Central memory CD8-positive, alpha-beta T cell (primary cell): ENCODE data around the gene CLASP2.
"Not testable (repeated sequence)": the region's sequence is repeated elsewhere in the genome, so short reads cannot be mapped to it uniquely, and the experiment has no call there.

Source experiments
- ATAC-seq: fragments of 150-1000 bp; cut with Tn5 transposase; replicated peaks from 2 replicates; pipeline ENCODE4 v1.10.0; 2022; ENCODE audit warnings: mild to moderate bottlenecking, moderate FRiP score, moderate number of reproducible peaks; ENCODE audit not compliant: poor library complexity, severe bottlenecking; ENCODE audit errors: extremely low read depth
- DNase-seq, 2 donors: peaks; one replicate each; pipeline ENCODE4 v3.0.0; 2021; ENCODE audit warnings: low spot score in 2 of 2
- H3K27ac Mint-ChIP-seq: one replicate; pipeline ENCODE4 v1.8.0; 2022; ENCODE audit warnings: low read depth, mild to moderate bottlenecking, moderate library complexity, mixed read lengths
- H3K27me3 Mint-ChIP-seq: one replicate; pipeline ENCODE4 v1.8.0; 2022; ENCODE audit warnings: mixed read lengths
- H3K36me3 Mint-ChIP-seq: one replicate; pipeline ENCODE4 v1.8.0; 2022; ENCODE audit warnings: mild to moderate bottlenecking, moderate library complexity, mixed read lengths; ENCODE audit not compliant: insufficient read depth
- H3K4me1 Mint-ChIP-seq: one replicate; pipeline ENCODE4 v1.8.0; 2022; ENCODE audit warnings: mixed read lengths
- H3K4me3 Mint-ChIP-seq: one replicate; pipeline ENCODE4 v1.8.0; 2022; ENCODE audit warnings: mild to moderate bottlenecking, moderate library complexity, mixed read lengths
- H3K9me3 Mint-ChIP-seq: one replicate; pipeline ENCODE4 v1.8.0; 2022; ENCODE audit warnings: mixed read lengths

Gene CLASP2

DNA sequence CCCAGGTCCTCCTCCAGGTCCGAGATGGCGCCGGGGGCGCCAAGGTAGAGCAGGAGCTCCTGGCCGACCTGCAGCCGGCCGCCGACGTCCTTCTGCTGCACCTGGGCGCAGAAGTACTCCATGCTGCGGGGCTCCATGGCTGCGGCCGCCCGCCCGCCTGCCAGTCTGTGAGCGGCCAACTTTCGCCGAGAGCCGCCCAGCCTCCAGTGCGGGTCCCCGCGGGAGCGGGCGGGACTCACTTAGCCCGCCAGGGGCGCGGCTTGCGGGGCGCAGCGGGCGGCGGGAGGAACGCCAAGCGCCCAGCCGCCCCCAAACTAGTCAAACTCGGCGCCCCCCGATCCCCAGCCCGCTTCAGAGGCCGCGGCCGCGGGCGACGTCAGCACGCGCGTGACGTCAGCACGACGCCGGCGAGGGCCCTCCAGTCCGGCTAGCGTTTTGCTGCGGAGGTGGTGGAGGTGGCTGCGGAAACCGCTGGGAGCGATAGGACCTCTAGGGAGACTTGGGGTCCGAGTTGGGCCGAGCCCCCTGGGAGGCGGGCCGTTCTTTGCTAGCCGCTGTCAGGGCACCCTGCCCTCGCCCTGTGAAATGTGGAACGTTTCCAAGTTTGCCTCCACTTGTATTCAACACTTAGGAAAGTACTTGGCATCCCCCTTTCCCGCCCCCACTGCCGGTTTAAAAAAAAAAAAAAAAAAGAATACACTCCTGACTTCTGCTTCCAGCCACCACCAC is at the start of gene CLASP2:
CLASP2 (minus strand) TSS at position 389 of the 729 bp plus-strand sequence; CDS start at position 137, 252 bp downstream.
- no peak within 1 kb of the TSS for H3K27ac Mint-ChIP-seq
- H3K4me1 Mint-ChIP-seq: no peaks in the 10 kb centered on the region
- peak within 1 kb of the TSS; percentile 87 for H3K4me3 Mint-ChIP-seq
- H3K36me3 Mint-ChIP-seq: peaks cover 13% of the 10 kb centered on the region
- ATAC-seq: peak; percentile 85
- no peaks in the 10 kb centered on the region for H3K9me3 Mint-ChIP-seq
- H3K27me3 Mint-ChIP-seq: no peaks in the 10 kb centered on the region
- peak; percentile 77 to 81 for DNase-seq

DNA sequence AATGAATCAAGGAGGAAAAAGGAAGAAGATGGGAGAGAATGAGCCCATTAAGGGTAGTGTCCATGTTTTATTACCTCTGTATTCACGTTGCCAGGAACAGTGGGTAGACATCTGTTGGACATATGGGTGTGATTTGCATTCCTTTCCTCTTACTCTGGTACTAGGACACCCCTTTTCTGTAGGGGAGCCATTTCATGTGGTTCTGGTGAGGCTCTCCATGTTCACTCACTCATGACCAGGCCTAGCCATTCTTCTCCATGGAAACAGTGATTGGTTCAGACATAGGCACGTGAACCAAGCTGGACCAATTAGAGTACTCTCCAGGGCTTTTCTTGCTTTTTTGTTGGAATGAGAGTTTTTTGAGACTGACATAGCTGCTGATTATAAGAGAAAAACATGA is 40.8 kb upstream of the CLASP2 start:
- Mint-ChIP-seq H3K4me1 (no peaks in the 10 kb centered on the region), H3K9me3 (peaks cover 11% of the 10 kb centered on the region), H3K27ac (no peak overlapping the region), H3K27me3 (peaks cover 41% of the 10 kb centered on the region), H3K4me3 (no peak overlapping the region), H3K36me3 (no peaks in the 10 kb centered on the region)
- DNase-seq: no peak
- ATAC-seq: no peak

DNA sequence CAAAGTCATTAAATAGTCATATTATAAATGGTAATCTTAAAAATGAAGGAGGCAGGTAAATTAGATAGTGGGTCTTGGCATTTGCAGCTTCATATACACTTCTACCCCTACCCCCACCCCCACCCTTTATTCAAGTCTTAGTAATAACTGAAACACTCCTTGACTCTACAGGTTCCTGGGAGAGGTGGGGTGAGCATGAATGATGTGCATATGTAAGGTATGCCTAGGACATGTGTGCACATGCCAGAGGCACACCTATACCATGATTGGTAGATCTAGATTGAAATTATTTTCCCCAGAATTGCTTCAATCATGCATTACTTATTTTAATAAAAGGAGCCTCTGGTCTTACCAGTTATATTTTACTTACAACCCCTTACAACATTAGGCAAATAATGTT is 40.2 kb upstream of the CLASP2 start:
- DNase-seq (no peak), ATAC-seq (no peak)
- Mint-ChIP-seq H3K9me3 (peaks cover 11% of the 10 kb centered on the region), H3K36me3 (no peaks in the 10 kb centered on the region), H3K27me3 (peaks cover 35% of the 10 kb centered on the region), H3K27ac (no peak overlapping the region), H3K4me1 (no peaks in the 10 kb centered on the region), H3K4me3 (no peak overlapping the region)

DNA sequence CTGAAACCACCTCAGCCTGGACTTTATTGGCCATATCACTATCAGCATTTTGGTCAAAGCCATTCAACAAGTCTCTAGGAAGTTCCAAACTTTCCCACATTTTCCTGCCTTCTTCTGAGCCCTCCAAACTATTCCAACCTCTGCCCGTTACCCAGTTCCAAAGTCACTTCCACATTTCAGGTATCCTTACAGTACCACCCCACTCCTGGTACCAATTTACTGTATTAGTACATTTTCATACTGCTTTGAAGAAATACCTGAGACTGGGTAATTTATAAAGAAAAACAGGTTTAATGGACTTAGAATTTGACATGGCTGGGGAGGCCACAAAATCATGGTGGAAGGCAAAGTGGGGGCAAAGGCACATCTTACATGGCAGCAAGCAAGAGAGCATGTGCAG is 36.3 kb upstream of the CLASP2 start:
- not testable (repeated sequence) for H3K36me3 Mint-ChIP-seq, H3K4me3 Mint-ChIP-seq, DNase-seq, ATAC-seq, H3K4me1 Mint-ChIP-seq, H3K27ac Mint-ChIP-seq
- peaks cover 20% of the 10 kb centered on the region for H3K27me3 Mint-ChIP-seq
- H3K9me3 Mint-ChIP-seq: peaks cover 11% of the 10 kb centered on the region

DNA sequence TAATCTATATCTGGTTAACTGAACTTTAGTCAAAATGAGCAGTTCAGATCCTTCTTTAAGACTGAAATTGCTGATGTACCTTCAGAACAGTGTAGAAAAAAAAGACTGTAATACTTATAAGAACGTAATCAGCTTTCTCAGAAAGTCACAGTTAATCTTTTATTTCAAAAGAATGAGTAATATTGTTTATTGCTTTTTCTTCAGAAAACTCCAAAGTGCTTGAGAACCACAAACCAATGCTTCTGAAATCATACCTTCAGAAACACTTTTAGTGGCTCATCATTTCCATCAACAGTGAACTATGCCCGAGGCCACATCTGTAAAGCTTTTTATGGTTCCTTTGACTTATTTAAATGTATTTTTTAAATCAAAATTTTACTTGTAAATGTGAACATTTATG is 33.3 kb upstream of the CLASP2 start:
- H3K27ac Mint-ChIP-seq: no peak overlapping the region
- no peaks in the 10 kb centered on the region for H3K4me1 Mint-ChIP-seq
- H3K9me3 Mint-ChIP-seq: peaks cover 11% of the 10 kb centered on the region
- no peak overlapping the region for H3K4me3 Mint-ChIP-seq
- ATAC-seq (no peak), DNase-seq (no peak)
- no peaks in the 10 kb centered on the region for H3K36me3 Mint-ChIP-seq
- peaks cover 29% of the 10 kb centered on the region for H3K27me3 Mint-ChIP-seq

DNA sequence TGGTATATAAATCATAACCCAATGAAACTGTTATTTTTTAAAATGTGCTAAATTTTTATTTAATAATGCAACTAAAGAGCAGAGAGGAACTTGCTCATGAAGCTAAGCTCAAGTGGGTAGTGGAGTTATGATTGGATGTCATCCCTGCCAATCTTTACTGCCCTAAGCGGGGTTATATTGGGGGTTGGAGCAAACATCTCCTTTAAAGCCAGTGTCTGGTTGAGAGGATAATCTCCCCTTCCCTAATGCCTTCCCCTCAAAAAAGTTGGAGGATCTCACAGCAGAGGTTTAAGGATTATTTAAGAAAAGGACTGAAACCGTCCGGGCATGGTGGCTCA is 32.1 kb upstream of the CLASP2 start:
- ATAC-seq (no peak), DNase-seq (no peak)
- H3K36me3 Mint-ChIP-seq: no peaks in the 10 kb centered on the region
- no peak overlapping the region for H3K4me3 Mint-ChIP-seq
- peaks cover 26% of the 10 kb centered on the region for H3K27me3 Mint-ChIP-seq
- H3K4me1 Mint-ChIP-seq: no peaks in the 10 kb centered on the region
- no peak overlapping the region for H3K27ac Mint-ChIP-seq
- peaks cover 10% of the 10 kb centered on the region for H3K9me3 Mint-ChIP-seq

DNA sequence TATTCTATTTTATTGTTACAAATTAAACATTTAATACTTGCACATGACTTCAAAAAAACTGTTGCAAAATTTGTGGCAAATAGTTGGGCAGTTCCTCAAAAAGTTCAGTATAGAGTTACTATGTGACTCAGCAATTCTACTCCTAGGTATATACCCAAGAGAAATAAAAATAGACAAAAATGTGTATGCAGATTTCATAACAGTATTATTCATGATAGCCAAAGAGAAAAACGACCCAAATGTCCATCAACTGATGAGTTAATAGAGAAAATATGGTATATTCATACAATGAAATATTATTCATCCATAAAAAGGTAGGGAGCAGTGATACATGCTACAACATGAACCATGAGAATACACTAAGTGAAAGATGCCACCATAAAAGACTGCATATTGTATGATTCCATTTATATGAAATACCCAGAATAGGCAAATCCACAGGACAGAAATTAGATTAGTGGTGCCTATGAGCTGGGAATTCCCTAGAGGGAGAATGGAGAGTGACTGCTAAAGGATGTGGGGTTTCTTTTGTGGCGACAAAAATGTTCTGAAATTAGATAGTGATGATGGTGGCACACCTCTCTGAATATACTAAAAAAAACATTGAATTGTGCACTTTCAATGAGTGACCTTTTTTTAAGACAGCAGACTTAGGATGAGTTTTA is 31.6 kb upstream of the CLASP2 start:
- Mint-ChIP-seq H3K36me3 (no peaks in the 10 kb centered on the region), H3K4me1 (no peaks in the 10 kb centered on the region), H3K9me3 (peaks cover 5% of the 10 kb centered on the region), H3K27ac (no peak overlapping the region), H3K27me3 (peaks cover 25% of the 10 kb centered on the region), H3K4me3 (no peak overlapping the region)
- ATAC-seq: no peak
- no peak for DNase-seq

DNA sequence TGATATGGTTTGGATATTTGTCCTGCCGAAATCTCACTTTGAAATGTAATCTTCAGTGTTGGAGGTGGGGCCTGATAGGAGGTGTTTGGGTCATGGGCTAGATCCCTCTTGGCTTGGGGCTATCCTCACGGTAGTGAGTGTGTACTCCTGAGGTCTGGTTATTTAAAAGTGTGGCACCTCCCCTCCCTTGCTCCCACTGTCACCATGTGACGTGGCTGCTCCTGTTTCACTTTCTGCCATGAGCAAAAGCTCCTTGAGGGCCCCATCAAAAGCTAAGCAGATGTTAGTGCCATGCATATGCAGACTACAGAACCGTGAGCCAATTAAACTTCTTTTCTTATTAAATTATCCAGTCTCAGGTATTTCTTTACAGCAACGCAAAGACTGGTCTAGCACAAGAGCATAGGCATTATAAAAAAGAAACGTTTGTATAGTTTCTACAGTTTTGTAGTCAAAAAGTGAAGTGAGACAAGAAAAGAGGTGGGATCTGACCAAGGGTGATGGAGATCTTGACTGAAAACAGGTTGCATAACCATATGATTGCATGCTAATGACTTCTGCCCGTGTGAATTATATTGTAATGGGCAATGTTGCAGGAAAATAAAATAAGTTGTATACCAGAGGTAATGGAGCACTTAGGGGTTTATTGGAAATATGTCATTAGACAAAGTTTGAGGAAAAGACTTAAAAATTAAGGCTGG is 28.5 kb upstream of the CLASP2 start:
- H3K4me1 Mint-ChIP-seq: no peaks in the 10 kb centered on the region
- DNase-seq (no peak), ATAC-seq (no peak)
- peaks cover 46% of the 10 kb centered on the region for H3K27me3 Mint-ChIP-seq
- H3K36me3 Mint-ChIP-seq: no peaks in the 10 kb centered on the region
- H3K4me3 Mint-ChIP-seq: no peak overlapping the region
- no peak overlapping the region for H3K27ac Mint-ChIP-seq
- no peaks in the 10 kb centered on the region for H3K9me3 Mint-ChIP-seq

DNA sequence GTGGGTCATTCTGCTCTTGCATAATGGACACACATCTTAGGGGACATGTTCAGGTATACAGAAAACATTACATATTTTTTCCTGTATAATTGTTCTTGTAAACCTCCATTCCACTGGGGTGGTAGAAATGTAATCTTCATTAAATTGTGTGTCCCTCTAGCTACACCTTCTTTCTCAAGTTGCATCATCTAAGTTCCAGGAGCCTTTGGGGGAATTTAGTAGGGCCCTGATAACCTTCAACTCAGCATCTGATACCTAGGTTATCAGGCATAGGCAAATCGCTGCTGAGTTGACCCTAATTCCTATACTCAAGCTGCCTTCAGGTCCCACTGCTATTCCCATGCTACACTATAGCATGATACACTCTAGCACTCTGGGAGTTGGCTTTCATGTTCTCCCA is 19.1 kb upstream of the CLASP2 start:
- Mint-ChIP-seq H3K27ac (no peak overlapping the region), H3K4me3 (no peak overlapping the region), H3K4me1 (no peaks in the 10 kb centered on the region), H3K27me3 (peaks cover 34% of the 10 kb centered on the region), H3K36me3 (no peaks in the 10 kb centered on the region), H3K9me3 (no peaks in the 10 kb centered on the region)
- no peak for DNase-seq
- ATAC-seq: no peak

DNA sequence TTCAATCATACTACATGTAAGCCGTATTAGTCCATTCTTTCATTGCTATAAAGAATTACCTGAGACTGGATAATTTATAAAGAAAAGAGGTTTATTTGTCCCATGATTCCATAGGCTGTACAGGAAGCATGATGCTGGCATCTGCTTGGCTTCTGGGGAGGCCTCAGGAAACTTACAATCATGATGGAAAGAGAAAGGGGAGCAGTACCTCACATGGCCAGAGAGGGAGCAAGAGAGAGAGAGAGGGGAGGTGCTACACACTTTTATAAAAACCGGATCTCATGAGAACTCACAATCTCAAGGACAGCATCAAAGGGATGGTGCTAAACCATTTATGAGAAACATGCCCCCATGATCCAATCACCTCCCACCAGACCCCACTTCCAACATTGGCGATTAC is 14.3 kb upstream of the CLASP2 start:
- H3K4me1 Mint-ChIP-seq: no peaks in the 10 kb centered on the region
- no peak overlapping the region for H3K27ac Mint-ChIP-seq
- H3K9me3 Mint-ChIP-seq: no peaks in the 10 kb centered on the region
- no peak overlapping the region for H3K4me3 Mint-ChIP-seq
- no peaks in the 10 kb centered on the region for H3K36me3 Mint-ChIP-seq
- ATAC-seq (no peak), DNase-seq (no peak)
- H3K27me3 Mint-ChIP-seq: peaks cover 22% of the 10 kb centered on the region

DNA sequence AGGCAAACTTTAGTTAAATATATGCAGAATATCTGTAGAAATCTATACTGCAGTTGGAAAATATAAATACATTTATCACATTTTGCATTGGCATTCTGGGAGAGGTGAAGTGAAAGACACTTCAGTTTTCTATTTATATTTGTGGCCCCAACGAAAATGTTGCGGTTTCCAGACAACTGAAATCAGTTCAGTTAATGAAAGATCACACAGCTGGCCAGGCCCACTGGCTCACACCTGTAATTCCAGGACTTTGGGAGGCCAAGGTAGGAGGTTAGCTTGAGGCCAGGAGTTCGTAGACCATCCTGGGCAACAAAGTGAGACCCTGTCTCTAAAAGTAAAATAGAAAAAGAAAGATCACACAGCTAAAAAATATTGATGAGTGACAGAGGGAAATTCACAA is 11.9 kb upstream of the CLASP2 start:
- no peaks in the 10 kb centered on the region for H3K36me3 Mint-ChIP-seq
- H3K4me1 Mint-ChIP-seq: no peaks in the 10 kb centered on the region
- H3K9me3 Mint-ChIP-seq: no peaks in the 10 kb centered on the region

DNA sequence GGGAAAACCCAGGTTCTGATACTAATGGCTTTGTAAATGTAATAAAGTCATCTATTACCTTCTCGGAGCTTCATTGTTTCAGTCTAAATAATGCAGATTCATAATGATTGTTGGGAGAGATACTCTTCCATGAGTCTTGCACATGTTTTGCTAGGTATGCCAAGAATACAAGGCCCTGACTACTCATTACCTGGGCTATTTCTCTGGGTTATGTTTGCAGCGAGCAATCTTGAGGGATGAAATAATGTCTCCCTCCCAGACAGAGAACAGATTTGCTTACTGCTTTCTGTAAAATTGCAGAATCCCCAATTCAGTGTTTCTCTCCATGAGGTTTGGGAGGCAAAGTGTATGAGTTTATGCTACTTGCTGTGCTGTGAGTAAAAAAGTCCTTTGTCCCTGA is 6.2 kb upstream of the CLASP2 start:
- Mint-ChIP-seq H3K4me1 (no peaks in the 10 kb centered on the region), H3K4me3 (no peak overlapping the region), H3K27me3 (peaks cover 13% of the 10 kb centered on the region), H3K27ac (no peak overlapping the region), H3K9me3 (no peaks in the 10 kb centered on the region), H3K36me3 (no peaks in the 10 kb centered on the region)
- no peak for ATAC-seq
- DNase-seq: no peak

More for the DNA sequence above, 11.9 kb upstream of the CLASP2 start:
- no peak overlapping the region for H3K4me3 Mint-ChIP-seq
- DNase-seq: no peak
- no peak for ATAC-seq
- H3K27ac Mint-ChIP-seq: no peak overlapping the region
- H3K27me3 Mint-ChIP-seq: peaks cover 15% of the 10 kb centered on the region
